ENCODE results near the gene NUDT16L1.
"Not testable (repeated sequence)": the region's sequence is repeated elsewhere in the genome, so short reads cannot be mapped to it uniquely, and the experiment has no call there.

The NUDT16L1 gene

GRCh38 chr16:4724661-4725270 lies 31.4 kb downstream of the NUDT16L1 start:
- DNase-seq: no peak

DNA sequence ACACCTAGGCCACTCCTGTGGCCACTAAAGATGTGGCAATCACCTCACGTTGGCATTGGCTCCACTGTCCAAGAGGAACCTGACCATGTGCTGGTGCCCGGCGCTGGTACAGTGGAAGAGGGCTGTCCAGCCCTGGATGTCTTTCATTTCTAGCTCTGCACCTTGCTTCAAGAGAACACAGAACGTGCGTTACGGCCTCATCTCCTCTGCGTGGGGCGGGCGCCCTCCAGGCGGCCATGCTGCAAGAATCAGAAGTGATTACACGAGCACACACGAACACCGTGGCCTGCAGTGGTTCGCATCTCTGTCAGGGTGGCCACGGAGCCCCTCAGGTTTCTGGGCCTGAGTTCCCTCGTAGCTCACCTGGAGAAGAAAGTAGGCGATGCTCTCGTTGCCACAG lies 33.3 kb downstream of the NUDT16L1 start:
- no peak for DNase-seq

DNA sequence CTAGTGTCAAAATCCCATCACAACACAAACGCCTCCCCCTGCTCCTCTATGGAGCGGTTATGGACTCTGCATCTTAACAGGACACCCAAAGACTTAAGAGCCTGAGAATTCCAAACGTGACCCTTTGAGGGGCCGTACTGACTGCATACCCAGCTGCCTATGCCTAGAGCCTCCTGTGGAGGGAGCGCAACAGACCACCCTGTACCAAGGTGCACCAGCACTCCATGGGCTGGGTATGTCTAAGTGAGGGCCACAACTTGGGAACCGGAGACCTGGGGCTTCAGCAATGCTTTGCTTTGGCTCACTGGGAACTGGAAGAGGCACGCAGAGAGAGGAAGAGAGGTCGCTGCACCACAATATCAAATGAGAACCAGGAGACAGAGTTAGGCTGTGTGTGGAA lies 35.3 kb downstream of the NUDT16L1 start:
- DNase-seq: no peak

DNA sequence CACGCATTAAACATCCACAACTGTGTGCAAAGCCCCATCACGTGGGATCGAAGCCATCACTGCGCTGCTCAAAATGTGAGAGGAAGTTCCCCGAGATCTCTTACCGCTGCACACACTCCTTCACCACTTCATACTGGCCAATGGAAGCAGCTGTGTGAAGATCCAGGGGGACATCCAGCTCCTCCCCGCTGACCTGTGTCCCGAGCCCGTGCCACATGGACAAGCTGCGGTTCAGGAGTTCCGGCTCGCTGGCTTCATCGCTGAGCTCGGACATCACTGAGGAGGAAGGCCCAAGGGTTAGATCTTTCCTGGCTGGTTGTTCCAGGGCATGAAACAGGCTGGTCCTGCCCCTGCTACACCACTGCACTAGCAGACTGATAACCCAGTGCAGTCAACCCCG lies 36.5 kb downstream of the NUDT16L1 start:
- DNase-seq: no peak

GRCh38 chr16:4733211-4733742 lies 39.9 kb downstream of the NUDT16L1 start:
- DNase-seq: no peak

GRCh38 chr16:4733747-4734062 lies 40.3 kb downstream of the NUDT16L1 start:
- DNase-seq: no peak

DNA sequence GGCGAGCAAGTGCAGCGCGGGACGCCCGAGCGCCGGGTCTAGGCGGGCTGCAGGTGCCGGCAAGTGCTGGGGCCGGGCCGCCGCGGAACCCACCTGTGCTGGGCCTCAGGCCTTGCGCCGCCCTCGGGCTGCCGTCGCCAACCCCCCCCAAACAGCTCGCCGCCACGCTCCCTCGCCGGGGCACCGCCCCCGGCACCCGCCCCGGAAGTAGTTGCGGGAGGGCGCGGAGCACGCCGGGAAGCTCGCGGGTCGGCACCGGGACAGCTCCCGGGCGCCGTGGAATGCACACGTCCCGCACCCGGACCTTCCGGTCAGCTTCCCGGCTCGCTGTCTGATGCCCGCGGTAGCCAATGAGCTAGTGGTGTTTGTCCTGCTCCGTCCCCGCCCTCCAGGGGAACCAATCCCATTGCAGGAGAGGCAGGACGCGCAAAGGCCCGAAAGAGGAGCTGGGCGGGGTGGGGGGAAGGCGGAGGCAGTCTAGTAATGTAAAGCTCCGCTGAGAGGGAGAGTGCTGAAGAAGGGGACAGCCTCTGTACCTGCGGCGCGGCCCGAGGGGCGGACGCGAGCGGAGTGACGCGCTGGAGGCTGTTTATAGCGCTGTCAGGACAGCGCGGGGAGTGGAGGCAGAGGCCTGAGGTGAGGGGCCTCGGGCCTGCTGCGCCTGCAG lies 40.8 kb downstream of the NUDT16L1 start, which contains the start of the genes ANKS3 and DNAAF8:
TSS of gene ANKS3 (minus strand) at position 209 of the 667 bp plus-strand sequence. CDS start 4,122 bp downstream, outside the sequence.
TSS of gene DNAAF8 (plus strand) at position 475 of the 667 bp plus-strand sequence. CDS start 1,978 bp downstream, outside the sequence.
- DNase-seq: peak; percentile 40 to 47

DNA sequence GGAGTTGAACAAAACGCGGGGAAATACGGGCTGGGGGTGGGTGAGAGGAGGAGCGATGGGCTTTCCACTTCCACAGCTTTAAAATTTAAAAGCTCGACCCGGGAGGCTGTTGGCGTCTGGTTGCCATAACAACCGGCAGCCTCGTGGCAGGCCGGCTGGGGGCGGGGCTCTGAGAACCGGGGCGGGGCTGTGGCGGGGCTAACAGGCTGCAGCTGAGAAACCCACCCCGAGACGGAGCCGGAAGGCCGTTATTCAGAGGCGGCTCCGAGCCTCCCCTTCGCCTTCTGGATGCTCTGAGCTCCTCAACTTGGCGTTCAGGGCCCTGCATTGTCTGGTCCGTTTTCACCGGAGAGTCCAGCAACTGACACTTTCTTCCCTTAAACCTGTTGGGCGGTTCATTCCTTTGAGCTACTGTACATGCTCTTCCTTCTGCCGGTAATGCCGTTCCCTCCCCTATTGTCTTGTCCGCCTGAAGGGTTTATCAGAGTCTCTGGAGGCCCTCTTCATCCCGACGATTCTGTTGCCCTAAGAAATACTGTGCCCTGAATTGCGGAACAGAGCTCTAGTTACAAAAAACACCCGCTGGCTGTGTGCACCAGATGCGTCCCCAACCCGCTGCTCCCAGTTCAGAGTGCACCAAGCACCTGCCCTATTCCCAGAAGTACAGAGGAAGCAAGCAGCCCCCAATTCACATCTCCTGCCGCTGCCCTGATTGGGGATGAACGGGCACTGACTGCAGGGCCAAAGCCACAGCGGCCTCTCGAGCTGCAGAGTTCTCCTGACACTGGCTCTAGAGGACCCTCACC lies 41.6 kb downstream of the NUDT16L1 start:
- peak; percentile 51 to 54 for DNase-seq

DNA sequence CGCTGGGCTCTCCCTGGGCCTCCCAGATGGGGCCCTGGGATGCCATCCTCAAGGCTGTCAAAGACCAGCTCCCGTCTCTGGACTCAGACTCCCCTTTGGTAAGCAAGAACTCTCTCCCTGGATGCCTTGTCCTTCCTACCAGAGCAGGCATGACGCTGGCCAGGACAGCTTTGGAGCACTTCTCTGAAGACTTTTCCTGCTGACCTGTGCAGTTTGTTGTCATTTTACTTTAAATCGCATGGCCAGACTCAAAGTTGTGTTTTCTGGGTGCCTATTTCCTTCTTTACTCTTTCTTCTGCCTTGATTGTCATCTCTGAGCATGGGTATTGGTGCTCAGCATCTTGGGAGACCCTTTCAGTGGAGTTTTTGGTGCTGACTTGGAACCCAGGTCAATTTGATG lies 43.2 kb downstream of the NUDT16L1 start:
- DNase-seq: no peak

DNA sequence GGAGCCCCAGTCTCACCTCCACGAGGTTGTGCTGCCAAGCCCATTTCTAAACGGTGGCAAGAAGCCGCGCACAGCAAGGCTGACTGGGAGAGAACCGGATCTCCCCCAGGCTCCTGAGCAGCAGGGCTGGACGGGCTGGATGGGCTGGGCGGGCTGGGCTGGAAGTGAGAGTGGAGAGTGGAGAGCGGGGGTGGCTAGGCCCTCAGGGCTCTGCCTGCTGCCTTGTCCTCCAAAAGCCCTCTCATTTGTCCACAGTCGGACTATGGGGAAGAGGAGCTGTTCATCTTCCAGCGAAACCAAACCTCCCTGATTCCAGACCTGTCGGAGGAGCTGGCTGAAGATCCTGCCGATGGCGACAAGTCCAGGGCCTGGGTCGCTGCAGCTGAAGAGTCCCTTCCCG lies 44.2 kb downstream of the NUDT16L1 start:
- no peak for DNase-seq

DNA sequence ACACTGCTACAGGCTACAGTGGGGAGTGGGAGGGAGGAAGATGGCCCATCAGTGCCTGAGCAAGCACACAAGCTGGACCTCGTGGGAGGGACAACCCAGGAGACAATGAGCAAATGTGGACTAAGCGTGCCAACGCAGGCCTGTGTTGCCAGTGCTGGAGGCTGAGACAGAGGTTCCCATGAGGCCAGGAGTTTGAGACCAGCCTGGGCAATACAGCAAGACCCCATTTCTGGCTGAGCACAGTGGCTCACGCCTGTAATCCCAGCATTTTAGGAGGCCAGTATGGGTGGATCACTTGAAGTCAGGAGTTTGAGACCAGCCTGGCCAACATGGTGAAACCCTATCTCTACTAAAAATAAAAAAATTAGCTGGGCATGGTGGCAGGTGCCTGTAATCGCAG lies 45.0 kb downstream of the NUDT16L1 start:
- not testable (repeated sequence) for DNase-seq

DNA sequence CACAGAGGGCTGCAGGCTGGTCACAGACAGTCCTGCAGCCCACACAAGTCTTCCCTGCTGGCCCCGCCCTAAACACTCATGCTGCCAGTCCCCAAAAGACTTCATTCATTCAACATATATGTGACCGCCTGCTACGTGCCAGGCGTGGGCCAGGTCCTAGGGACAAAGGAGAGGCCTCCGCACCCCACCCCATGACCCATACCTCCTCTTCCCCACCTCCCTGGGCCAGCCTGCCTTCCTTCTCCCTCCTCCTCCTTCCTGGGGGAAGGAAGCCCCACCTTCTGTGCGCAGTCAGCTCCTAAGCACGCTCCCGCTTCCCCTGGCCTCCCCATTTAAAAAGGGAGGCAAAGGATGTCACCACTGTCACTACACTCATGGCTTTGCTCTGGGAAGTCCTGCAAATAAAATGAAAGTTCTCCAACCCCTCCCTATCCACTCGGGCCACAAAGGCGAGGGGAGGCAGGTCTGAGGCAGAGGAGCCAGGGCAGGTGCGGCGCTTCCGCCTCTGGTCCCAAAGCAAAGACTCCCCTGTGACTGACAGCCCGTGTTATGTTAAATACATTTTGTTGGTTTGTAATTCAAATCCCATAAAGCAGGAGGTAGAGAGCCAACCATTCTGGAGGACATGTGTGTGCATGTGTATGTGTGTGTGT lies 50.0 kb downstream of the NUDT16L1 start:
- no peak for DNase-seq

- DNase-seq: no peak
These were observed 51.4 kb downstream of the NUDT16L1 start for GRCh38 chr16:4744555-4745273.

GRCh38 chr16:4745274-4745569 lies 51.9 kb downstream of the NUDT16L1 start:
- no peak for DNase-seq

All from Kasumi-1 (cell line).